B cell (primary cell): ENCODE measurements around the gene MAP6.

Source experiments
- EZH2 ChIP-seq: IDR thresholded peaks from 2 replicates; pipeline ENCODE4 v1.6.1; 2012; ENCODE audit warnings: borderline replicate concordance, low read depth, mild to moderate bottlenecking, moderate library complexity, low read length; ENCODE audit not compliant: insufficient read depth, poor library complexity, severe bottlenecking
- TF ChIP-seq, protein P1 (sequence below): fragments of 200-600 bp; IDR thresholded peaks from one replicate; pipeline ENCODE4 v1.8.0; 2022; ENCODE audit warnings: antibody characterized with exemption, mild to moderate bottlenecking

DNA sequence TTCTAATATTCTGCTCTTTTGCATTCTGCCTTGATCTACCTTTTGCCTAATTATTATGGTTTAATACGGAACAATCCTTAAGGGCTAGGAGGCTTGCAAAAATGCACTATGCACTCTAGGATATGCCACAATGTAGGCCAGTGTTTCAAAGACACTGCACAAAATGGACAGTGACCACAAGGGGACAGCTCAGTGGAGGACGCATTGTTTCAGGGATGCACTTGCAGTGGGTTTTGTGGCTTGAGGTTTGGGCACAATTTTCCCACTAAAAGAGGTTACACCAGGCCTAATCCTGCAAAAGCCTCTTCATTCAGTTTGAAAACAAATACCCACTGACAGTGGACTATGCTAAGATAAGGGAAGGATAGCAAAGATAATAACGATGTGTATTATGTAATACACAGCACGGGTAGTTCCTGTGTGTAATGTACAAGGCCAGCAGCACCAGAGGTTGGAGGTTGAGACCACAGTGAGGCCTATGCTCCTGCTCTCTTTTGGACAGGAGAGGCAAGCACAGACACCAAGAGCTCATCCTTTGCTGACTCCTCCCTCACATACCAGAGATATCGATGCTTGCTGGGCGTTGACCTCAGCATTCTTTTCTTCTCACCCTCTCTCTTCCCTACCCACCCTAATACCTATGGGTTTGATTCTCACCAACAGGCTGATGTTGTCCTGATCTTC lies 12.7 kb downstream of the MAP6 start:
- TF ChIP-seq, protein P1, sequence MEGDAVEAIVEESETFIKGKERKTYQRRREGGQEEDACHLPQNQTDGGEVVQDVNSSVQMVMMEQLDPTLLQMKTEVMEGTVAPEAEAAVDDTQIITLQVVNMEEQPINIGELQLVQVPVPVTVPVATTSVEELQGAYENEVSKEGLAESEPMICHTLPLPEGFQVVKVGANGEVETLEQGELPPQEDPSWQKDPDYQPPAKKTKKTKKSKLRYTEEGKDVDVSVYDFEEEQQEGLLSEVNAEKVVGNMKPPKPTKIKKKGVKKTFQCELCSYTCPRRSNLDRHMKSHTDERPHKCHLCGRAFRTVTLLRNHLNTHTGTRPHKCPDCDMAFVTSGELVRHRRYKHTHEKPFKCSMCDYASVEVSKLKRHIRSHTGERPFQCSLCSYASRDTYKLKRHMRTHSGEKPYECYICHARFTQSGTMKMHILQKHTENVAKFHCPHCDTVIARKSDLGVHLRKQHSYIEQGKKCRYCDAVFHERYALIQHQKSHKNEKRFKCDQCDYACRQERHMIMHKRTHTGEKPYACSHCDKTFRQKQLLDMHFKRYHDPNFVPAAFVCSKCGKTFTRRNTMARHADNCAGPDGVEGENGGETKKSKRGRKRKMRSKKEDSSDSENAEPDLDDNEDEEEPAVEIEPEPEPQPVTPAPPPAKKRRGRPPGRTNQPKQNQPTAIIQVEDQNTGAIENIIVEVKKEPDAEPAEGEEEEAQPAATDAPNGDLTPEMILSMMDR, result no peak
- no peak for TF ChIP-seq EZH2
